ENCODE results near the gene SEPTIN5.

- no peak for TF ChIP-seq CTCF (IDR thresholded peaks at IDR 0.05)
- no peak for TF ChIP-seq POLR2A (IDR thresholded peaks at IDR 0.05)
- TF ChIP-seq EP300 (IDR thresholded peaks at IDR 0.05), result no peak
- no peak for TF ChIP-seq POLR2AphosphoS5 (IDR thresholded peaks at IDR 0.05)
Observed at GRCh38 chr22:19691721-19692341, 22.5 kb upstream of the SEPTIN5 start.

Data from sigmoid colon (tissue), 4 donors.